Measurements from ENCODE around the gene TSSK3.

Gene TSSK3, protein sequence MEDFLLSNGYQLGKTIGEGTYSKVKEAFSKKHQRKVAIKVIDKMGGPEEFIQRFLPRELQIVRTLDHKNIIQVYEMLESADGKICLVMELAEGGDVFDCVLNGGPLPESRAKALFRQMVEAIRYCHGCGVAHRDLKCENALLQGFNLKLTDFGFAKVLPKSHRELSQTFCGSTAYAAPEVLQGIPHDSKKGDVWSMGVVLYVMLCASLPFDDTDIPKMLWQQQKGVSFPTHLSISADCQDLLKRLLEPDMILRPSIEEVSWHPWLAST

GRCh38 chr1:32362474-32363313, at the start of gene TSSK3, which contains the start of gene FAM229A:
Gene TSSK3 (plus strand): TSS chr1:32362539. CDS start chr1:32362702, 163 bp downstream.
Gene FAM229A (minus strand): TSS chr1:32362485. CDS start chr1:32362091, 394 bp downstream.
- DNase-seq (ENCODE audit: low read depth), result no peak

GRCh38 chr1:32316903-32317277, 45.4 kb upstream of the TSSK3 start:
- DNase-seq (ENCODE audit: low read depth), result no peak

GRCh38 chr1:32318127-32318869, 44.0 kb upstream of the TSSK3 start:
- DNase-seq (ENCODE audit: low read depth), result no peak

DNA sequence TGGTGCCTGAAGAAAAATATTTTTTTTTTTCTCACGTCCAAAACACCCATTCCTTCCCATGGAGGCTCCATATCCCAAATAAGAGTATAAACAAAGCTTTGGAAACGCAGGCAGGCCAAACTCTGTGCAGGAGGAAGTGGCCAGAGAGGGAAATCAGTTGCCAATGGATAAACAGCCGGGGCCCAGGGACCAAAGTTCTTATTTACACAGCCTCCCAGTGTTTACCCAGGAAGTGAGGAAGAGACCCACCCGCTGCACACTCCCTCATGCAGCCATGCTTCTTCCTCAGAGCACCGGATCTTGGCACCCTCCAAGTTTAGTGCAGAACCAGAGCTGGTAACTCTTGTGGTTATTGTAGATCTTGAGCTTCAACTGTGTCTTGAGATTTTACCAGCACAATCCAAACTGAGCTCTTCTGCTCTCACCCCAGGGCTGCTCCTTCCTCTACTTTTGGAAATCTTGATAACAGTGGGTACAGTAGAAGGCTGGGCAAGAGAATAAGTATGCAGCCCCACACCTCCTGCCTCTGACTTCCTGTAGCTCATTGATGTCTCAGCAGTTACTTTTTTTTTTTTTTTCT, 40.5 kb upstream of the TSSK3 start:
- no peak for DNase-seq (ENCODE audit: low read depth)

- DNase-seq (ENCODE audit: low read depth), result no peak
These were observed 35.1 kb upstream of the TSSK3 start for GRCh38 chr1:32327204-32327603.

DNA sequence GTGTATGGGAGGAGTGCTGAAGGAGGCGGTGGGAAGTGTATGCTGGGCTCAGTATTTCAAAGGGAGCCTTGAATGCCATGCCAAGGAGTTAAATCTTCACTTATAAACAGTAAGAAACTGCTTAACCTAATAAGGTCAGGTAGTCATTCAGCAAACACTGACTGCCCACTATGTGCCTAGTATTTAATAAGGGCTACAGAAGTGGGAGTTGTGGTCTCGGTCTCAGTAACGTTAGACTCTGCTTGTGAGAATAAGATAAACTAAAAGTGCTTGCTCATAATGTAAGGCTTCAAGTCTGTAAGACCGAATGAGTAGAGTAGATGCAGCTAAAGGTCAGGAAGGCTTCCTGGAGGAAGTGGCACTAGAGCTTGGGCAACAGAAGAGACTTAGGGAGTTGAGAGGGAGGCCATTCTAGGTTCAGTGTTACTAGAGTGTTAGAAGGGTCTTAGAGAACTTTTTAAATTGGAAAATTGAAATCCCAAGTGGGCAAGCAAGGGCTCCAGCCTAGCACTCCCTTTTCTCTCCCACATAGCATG, 32.3 kb upstream of the TSSK3 start:
- DNase-seq (ENCODE audit: low read depth), result no peak

DNA sequence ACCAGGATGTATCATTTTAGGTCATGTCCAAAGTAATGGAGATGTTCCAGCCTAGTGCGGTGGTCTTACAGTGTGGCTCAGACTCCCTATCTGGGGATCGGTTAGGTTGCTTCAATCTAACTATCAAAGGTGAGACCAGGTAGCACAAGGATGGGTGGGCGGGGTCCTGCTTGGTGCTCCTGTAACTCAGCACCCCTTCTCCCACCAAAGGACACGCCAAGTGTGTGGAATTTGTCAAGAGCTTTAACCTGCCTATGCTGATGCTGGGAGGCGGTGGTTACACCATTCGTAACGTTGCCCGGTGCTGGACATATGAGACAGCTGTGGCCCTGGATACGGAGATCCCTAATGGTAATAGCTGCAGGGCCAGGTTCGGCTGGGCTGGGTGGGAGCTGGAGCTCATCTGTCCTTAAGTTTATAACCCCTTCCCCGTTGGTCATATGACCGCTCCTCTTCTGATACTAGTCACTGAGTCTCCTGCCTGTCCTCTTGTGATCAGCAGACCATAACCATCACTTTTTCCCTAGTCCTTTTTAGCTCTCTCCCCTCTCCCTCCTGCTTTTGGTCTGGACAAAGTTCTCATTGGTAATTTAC, 31.7 kb upstream of the TSSK3 start:
- DNase-seq (ENCODE audit: low read depth), result no peak

DNA sequence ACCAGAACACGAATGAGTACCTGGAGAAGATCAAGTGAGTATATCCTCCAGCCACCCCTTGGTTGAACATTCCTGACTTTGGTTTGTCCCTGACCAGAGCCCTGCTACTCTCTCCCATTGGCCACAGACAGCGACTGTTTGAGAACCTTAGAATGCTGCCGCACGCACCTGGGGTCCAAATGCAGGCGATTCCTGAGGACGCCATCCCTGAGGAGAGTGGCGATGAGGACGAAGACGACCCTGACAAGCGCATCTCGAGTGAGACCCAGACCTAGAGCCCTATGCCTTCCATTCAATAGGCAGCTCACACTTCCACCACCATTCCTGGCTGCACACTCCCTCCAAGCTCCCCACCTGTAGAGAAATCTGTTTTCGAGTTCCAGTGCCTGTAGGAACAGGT, 30.8 kb upstream of the TSSK3 start:
- no peak for DNase-seq (ENCODE audit: low read depth)

- no peak for DNase-seq (ENCODE audit: low read depth)
These were observed 29.9 kb upstream of the TSSK3 start for GRCh38 chr1:32332290-32333079.

DNA sequence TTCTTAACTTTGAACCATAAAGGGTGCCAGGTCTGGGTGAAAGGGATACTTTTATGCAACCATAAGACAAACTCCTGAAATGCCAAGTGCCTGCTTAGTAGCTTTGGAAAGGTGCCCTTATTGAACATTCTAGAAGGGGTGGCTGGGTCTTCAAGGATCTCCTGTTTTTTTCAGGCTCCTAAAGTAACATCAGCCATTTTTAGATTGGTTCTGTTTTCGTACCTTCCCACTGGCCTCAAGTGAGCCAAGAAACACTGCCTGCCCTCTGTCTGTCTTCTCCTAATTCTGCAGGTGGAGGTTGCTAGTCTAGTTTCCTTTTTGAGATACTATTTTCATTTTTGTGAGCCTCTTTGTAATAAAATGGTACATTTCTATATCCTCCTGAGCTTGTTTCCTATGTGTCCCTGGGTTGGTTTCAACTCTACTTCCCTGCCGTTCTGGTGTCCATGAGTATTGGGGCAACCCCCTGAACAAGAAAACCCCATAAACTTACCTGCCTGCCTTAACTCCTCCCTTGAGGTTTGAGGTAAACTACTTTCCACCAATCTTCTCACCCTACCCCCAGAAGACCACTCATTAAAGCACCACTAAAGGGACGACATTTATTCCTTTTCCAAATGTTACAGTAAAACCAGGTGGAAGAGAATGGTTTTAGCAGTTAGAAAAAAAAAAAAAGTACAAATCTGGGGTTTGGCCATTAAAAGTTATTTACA, 28.9 kb upstream of the TSSK3 start:
- no peak for DNase-seq (ENCODE audit: low read depth)

DNA sequence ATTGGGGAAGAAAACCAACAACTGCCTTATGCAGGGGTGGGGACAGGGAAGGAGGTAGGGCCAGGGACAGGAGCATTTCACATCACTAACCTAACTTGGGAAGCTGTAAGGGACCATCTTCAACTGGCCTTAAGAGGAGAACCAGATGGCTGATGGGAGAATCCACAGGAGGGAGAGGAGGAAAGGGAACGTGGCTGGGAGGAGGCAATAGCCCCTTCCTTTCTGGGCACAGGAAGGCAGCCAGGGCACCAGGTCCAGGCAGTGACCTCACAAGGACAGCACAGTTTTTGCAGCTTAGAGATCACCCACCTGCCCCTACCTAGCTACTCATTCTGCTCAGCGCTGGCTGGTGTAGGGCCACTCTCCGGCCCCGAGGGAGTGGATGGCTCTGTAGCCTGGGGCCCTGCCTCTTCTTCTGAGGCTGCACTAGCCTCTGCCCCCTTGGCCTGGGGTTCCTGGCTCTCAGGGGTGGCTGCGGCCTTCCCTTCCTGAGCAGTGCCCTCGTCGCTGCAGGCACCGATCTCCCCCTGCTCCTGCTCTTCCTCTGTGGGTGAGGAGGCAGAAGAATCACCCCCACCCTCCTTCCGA, 28.0 kb upstream of the TSSK3 start:
- no peak for DNase-seq (ENCODE audit: low read depth)

DNA sequence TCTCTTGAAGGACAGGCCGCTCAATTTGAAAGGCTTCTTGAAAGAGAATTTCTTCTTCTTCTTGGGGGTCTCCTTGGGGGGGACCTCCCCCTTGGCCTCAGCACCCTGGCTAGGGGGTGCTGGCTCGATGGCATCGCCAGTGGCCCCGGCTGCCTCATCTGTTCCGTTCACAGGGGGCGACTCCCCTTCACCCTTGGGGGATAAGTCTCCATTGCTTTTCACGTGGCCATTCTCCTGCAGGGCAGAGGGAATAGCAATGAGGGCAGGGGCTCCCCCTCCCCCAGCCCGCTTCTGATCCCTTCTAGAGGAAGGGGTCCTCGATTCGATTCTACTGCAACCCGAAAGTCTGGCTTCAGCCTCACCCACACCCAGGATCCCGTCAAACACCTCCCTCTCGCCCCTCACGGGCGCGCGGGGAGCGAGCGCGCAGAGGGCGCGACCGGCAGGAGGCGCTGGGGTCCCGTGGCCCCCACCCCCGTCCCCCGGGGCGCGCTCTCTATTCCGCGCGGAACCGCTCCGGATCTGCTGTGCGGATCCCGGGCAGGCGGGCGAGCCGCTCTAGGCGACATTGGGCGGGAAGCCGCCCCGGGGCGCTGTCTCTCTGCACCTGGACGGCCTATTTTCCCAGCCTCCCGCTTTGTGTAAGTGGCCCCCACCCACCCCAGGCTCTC, 27.3 kb upstream of the TSSK3 start:
- DNase-seq (ENCODE audit: low read depth), result peak; percentile 65

GRCh38 chr1:32335535-32335789, 26.9 kb upstream of the TSSK3 start:
- no peak for DNase-seq (ENCODE audit: low read depth)

- DNase-seq (ENCODE audit: low read depth), result peak; percentile 82
These were observed 26.3 kb upstream of the TSSK3 start, which contains the start of gene MARCKSL1 for GRCh38 chr1:32335790-32336590. Gene MARCKSL1 (minus strand): TSS chr1:32336233. CDS start chr1:32336033, 200 bp downstream.

DNA sequence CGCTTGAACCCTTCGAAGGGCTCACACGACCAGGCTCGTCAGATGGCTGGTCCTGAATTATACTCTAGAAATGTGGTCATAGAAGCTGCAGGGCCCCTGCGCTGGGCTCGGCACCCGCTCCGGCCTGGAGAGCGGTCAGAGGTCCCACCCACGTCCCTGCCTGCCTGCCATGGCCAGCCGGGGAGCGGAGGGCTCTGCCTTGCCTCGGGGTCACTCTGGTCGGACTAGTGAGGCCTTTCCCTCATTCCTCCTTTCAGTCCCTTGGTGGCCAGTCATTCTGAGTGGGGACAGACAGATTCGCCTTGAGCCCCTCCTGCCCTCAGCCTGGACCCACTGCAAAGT, 25.8 kb upstream of the TSSK3 start:
- no peak for DNase-seq (ENCODE audit: low read depth)

DNA sequence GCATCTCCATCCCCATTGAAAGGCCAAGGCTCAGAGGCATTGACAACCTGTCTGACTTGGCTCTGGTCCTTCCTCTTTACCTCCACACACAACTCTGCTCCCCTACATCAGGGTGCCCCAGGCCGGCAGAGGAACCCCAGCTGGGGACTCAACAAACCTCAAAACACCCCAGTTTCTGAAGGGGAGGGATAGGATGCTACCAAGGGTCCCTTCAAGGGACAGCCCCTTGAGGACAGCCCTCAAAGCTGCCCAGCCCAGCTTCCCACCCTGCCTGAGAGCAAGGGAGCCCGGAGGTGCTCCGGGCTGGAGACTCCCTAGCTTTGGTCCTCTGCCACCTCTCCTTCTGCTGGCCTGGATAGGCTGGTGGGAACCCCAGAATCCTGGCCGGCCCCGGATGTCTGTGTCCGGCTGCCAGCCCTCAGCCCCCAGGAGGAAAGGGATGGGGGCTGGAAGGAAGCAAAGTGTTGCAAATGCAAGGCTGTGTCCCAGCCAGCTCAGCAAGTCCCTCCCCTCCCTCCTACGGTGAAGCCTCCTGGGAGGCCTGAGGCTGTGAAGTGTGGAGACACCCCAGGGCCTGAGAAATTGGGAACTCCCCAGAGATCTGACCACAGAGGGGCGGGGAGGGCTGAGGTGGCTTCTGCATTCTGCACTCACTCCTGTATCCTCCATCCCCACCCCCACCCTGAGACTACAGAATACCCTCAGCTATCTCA, 25.2 kb upstream of the TSSK3 start:
- DNase-seq (ENCODE audit: low read depth), result no peak

GRCh38 chr1:32337855-32338636, 24.3 kb upstream of the TSSK3 start:
- DNase-seq (ENCODE audit: low read depth), result no peak

All from stimulated activated CD4-positive, alpha-beta T cell treated with anti-CD3 and anti-CD28 coated beads, Interleukin-2, amount 100 ng/mL, for 4 hours (primary cell).